GM18508 (cell line): ENCODE results near the gene NR2F1-AS1.
"Not testable (repeated sequence)": the region's sequence is repeated elsewhere in the genome, so short reads cannot be mapped to it uniquely, and the experiment has no call there.

Experiments
- ATAC-seq: cut with Tn5 transposase; IDR thresholded peaks from one replicate; pipeline ENCODE4 v1.9.1; 2021; ENCODE audit warnings: moderate number of reproducible peaks; ENCODE audit not compliant: insufficient read depth, unreplicated experiment

NR2F1-AS1 gene

DNA sequence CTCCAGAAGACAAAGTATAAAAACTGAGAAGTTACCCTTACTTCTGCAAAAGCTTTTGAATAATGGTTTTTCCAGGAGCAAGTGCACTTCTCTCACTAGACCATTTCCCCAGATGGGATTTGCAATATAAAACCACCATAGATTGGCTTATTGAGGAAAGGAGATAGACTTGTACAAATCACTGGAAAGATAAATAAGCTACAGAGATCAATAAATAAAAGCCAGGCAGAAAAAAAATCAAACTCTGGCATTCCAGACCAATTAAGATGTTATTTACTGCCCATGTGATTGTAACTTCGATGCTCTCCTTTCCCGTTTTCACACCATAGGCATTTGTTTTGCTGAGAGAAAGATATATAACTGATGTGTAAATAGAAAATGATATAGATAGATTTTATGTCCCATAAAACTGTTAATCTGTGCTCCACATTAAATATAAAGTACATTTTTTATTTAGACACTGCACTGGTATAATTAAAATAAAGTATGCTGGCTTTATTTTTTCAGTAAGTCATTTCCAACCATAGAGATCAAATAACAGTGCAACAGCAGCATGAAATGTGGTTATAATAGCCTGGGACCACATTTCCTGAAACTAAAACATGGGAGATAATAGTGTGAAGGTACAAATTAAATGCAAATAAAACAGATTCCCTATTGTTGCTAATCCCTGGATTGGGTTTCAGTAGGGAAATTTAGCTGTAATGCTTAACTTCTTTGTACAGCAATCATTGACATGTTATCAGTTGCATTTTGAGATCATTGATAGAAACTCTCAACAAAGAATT is 177.7 kb downstream of the NR2F1-AS1 start:
- ATAC-seq = no peak

DNA sequence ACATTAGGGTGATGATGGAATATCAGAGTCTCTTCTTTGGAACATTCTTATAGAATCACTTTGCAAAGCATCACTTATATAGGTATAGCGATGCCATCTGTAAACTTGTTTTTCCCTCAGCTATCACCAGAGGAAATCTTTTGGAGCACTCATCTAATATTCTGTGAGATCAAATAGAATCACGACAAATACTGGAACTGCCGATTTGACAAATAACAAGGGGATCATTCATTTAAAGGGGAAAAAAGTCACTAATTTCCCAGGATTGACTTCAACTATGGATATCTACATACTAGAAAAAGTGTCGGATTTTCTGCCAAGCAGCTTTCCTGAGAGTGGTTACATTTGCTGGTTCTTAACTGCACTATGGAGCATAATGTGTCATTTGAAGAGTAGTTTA is 178.6 kb downstream of the NR2F1-AS1 start:
- ATAC-seq = no peak

DNA sequence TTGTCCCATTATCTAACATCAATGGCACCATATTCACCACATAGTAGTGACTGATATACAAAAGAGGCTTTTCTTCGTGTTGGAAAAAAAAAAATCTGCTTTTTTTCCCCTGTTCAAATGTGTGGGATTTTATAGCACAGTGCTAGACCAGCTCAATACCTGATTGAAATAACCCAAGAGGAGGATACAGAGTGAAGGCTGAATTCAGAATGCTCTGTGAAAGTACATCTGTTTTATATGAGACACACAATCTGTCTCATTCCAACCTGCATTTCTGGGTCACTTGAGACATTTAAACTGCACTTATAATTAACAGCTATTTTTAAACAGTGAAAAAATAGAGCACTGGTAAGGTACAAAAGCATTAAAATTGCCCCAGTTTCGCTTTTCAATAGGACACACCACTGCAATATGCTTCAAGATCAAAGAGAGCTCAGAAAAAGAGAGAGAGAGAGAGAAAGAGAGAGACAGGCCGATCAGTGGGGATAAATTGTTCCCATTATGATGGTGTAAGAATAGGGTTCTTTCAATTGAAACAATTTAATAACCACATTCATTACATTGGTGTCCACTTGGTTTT is 179.3 kb downstream of the NR2F1-AS1 start:
- no peak for ATAC-seq

DNA sequence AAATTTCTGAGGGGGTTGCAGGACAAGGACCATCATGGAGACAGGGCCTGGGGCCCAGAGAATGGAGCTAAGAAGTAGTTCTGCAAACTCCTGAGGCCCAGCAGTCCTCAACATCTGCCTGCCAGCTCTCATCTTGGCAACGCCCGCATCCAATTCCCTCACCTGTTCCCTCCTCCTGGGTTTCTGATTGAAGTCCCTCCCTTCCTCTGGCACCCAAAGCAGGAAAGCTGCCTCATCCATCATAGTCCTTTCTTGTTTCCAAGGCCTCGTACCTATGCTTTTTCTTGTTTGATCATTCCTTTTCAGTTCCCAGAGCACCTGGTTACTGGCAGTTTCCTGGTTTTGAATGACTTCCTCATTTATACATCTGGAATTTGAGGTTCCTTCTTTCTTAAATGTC is 181.3 kb downstream of the NR2F1-AS1 start:
- ATAC-seq = no peak

DNA sequence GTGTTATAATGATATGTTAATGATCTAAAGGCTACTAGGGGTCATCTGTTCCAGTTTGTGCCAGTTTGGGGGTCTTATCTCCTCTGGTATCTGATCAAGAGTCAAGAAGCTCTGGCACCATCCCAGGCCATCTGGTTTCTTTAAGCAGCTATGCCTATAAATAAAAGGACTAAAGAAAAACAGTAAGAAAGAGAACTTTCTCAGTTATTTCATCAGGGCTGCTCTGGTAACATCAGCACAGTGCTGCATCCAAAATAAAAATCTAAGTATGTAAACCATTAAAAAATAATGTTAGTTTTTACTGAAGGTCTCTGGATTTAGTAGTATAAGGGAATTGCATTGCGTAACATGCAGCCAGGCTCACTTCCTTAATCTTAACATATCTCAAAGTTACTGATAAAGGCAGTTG is 185.0 kb downstream of the NR2F1-AS1 start:
- no peak for ATAC-seq

DNA sequence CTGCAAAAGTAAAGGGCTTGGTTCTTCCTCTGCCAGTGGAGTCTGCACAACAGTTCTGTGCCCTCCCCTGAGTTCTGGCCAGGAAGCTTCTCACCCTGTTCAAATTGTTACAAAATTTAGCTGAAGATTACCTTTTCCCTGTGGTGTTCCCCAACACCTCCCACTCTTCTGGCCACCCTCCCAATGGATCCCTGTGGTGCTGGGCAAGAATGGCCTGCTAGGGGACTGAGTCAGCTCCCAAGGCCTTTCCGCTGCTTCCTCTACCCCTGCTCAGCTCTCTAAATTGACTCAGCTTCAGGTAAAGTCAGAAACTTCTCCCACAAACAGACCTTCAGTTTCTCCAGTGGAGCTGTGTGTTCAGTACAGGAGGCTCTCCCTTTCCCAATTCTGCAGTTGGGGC is 186.0 kb downstream of the NR2F1-AS1 start:
- no peak for ATAC-seq

DNA sequence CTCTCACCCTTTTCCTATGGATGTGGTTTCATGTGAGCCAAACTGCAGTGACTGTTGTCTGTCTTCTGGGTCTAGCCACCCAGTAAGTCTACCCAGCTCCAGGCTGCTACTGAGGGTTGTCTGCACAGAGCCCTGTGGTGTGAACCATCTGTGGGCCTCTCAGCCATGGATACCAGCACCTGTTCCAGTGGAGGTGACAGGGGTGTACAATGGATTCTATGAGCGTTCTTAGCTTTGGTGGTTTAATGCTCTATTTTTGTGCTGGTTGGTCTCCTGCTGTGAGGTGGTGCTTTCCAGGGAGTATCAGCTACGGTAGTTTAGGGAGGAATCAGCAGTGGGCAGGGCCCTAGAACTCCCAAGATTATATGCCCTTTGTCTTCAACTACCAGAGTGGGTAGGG is 186.7 kb downstream of the NR2F1-AS1 start:
- no peak for ATAC-seq

DNA sequence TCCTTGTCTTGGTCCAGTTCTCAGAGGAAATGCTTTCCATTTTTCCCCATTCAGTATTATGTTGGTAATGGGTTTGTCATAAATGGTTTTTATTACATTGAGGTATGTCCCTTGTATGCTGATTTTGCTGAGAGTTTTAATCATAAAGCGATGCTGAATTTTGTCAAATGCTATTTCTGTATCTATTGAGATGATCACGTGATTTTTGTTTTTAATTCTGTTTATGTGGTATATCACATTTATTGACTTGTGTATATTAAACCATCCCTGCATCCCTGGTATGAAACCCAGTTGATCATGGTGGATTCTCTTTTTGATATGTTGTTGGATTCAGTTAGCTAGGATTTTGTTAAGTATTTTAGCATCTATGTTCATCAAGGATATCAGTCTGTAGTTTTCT is 189.8 kb downstream of the NR2F1-AS1 start:
- ATAC-seq = not testable (repeated sequence)

DNA sequence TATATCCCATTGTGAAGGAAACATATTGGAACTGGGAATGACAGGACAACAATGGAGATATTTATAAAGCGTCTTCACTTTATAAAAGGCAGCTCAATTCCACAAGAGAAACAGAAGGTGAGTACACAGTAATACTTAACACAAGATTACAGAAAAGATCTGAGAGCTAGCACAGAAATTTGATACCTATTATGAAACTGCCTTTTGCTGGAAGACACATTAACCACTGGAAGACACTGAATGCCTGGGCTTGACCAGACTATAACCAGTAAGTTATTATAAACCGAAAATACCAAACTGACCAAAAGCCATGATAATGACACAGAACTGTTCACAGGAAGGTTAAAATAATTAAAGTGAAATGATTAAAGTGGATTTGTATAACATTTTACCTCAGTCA is 195.4 kb downstream of the NR2F1-AS1 start:
- no peak for ATAC-seq

DNA sequence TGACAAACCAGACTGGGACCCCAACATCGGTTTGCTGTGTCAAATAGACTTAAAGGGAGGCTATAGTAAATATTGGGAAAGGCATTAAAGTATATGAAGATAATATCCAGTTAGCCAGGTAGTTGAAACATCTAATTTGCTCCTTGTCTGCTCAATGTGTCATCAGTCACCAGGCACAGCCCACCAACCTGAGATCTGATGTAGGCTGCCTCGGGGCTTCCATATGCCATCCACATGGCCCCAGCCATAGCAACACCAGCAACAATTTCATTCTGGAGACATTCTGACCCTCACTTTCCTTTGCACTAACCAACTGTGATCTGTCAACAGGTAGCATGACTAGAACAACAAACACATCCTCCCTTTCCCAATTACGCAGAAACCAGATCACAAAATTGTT is 196.0 kb downstream of the NR2F1-AS1 start:
- ATAC-seq = no peak

DNA sequence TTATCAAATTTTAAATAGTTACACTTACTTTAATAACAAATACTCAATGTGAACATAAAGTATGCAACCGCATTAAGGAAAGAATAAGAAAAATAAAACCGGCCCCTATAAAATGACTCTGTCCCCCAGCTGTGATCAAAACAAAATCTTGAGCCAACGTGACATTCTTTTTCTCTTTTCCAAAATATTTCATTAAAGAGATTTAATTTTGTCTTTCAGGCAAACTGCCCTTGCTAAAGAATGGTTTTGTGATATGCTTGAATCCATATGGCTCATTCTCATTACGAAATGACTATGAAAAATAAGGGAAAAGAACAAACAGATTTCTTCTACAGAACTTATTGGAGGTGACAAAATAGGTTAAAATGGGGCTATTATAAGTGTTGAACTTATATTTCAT is 197.0 kb downstream of the NR2F1-AS1 start:
- ATAC-seq = no peak

DNA sequence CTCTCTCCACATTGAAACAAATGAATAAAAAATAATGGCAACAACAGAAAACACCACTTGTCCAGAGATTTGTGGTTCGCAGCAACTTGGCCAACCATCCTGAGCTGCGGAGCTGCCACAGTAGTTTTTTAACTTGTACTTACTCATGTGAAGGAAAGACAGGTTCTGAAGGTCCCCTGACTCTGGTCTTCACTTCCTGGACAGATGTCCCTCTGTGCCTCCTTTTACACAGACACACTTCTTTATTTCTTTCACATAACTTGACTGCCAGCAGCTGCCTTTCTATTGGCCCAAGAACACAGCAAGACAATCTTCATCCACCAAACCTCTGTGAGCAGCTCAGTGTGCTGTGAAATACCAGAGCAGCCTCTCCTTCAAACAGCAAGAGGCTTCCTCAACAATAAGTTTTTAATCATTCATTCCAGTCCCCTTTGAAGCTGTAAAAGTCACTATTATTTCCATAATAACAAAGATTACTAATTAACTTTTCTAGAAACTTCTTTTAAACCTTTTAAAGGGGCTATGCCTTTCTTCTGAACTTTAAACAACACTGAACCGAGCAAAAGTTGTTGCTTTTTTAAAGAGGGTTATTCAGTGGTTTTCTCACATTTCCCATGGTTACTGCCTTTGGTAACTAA is 198.7 kb downstream of the NR2F1-AS1 start:
- no peak for ATAC-seq

DNA sequence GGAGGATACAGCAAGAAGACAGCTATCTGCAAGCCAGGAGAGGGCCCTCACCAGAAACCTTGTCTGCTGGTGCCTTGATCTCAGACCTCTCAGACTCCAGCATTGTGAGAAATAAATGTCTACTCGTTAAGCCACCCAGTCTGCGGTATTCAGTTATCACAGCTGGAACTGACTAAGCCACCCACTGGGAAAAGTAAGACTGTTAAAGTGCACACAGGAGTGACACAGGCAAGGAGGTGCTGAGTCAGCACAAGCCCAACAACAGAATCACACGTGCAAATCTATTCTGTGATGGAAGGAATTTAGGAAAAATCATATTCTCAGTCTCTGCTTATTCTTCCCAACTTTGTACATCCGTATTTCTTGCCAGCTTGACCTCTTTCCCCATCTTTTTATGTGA is 200.0 kb downstream of the NR2F1-AS1 start:
- no peak for ATAC-seq

DNA sequence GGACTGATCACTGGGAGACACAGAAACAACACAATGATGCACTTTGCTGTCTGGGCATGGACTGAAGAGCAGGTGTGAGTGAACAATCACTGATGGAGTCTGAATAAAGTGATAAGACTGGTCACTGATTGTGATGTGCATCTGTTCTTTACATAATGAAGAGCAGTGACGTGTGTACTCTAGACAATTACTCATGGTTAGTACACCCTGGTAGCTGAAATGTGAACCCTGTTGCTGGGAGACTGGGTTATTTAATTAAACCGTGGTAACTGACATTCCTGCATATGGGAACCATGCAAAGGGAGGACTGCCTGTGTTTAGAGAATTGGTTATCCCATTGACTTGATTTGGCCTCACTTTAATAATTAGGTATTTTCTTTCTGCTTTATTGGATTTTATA is 202.9 kb downstream of the NR2F1-AS1 start:
- ATAC-seq = no peak

DNA sequence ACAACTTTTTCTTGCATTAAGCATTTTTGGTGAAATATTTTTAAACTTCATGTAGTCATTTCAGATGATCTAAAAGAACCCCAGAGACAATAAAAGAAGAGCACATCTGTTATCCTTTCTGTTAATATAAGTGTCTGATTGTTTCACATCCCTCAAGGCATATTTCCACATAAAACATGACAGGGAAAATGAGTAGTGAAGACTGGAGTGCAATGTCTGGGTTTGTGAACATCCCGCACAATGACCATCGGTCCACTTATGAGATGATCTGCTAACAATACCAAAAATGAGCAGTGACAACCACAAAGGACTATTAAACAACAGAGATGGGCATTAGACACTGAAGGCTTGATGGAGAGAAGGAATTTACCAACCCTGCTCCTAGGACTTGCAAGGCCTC is 209.1 kb downstream of the NR2F1-AS1 start:
- no peak for ATAC-seq

DNA sequence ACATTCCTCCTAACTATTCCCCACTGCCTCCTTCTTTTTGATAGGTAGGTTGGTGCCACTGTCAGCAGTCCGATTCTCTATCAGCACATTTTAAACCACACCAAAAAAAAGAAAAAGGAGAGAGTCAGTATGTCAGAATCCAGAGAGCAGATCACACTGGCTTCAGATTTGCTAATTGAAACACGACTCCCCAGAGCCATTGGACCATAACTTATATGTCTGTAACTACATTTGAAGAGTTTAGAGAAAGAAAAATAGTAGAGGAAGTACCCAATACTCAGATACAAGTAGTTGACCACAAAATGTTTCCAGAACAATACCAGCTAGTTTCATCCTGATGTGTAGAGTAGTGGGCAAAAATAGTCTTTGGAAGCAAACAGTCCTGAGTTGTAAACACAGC is 216.6 kb downstream of the NR2F1-AS1 start:
- ATAC-seq = no peak

DNA sequence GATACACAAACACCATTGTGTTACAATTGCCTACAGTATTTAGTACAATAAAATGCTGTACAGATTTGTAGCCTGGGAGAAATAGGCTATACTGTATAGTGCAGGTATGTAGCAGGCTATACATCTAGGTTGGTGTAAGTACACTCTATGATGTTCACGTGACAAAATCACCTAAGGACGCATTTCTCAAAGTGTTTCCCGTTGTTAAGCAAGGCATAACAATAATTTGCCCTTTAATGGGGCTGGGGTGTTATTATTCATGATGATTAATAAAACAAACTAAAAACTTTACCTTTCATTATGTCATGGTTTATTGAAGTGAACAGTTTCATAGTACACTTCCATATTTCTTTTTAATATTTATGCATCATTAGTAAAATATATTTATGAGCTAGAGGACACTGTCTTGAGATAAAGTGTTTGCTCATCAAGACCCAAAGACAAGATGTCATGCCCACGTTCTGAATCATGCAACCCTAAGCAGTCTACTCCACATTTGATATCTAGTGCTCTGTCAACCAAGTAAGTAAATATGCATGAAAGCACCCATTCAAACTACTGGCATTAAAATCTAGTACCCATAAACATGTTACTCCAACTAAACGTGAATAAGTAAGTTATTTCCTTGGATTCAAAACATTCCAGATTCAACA is 220.5 kb downstream of the NR2F1-AS1 start:
- ATAC-seq = no peak

DNA sequence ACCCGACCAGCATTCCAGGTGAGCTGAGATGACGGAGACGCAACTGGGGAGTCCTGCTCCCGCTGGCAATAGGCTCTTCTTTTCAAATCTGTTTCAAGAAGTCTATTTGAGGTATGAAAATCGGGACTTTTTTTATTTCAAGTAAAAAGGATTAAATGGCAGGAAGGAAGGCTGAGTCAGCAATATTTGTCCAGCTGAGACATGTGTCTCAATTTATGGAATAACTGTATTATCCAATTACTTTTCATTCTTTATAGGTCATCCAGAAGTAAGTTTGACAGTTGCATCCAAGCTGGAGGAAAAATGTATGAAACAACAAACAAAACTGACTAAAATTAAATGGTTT is 221.1 kb downstream of the NR2F1-AS1 start:
- no peak for ATAC-seq
